Stimulated activated CD4-positive, alpha-beta T cell treated with anti-CD3 and anti-CD28 coated beads, Interleukin-1b, Interleukin-23, amount 100 ng/mL, for 4 hours (primary cell): ENCODE data around the gene ADH1B.
"Not testable (repeated sequence)": the region's sequence is repeated elsewhere in the genome, so short reads cannot be mapped to it uniquely, and the experiment has no call there.

ENCODE experiments used
- DNase-seq, 2 donors: peaks; one replicate each; pipeline ENCODE4 v3.0.0-alpha.2; 2020; ENCODE audit warnings: low read depth in 2 of 2

ADH1B gene

GRCh38 chr4:99324361-99324760 lies 3.2 kb upstream of the ADH1B start:
- no peak for DNase-seq

- no peak for DNase-seq
Measured at GRCh38 chr4:99323756-99324155, 2.6 kb upstream of the ADH1B start.

GRCh38 chr4:99317811-99318210 lies 3.4 kb downstream of the ADH1B start:
- DNase-seq = not testable (repeated sequence)

- no peak for DNase-seq
Measured at GRCh38 chr4:99317354-99317753, 3.8 kb downstream of the ADH1B start.

GRCh38 chr4:99315839-99316238 lies 5.4 kb downstream of the ADH1B start:
- no peak for DNase-seq

GRCh38 chr4:99314211-99314610 lies 7.0 kb downstream of the ADH1B start:
- DNase-seq = no peak

GRCh38 chr4:99310389-99310788 lies 10.8 kb downstream of the ADH1B start:
- no peak for DNase-seq

- no peak for DNase-seq
Measured at GRCh38 chr4:99305638-99306400, 15.4 kb downstream of the ADH1B start.

- no peak for DNase-seq
Measured at GRCh38 chr4:99301376-99302164, 19.6 kb downstream of the ADH1B start.

GRCh38 chr4:99300934-99301333 lies 20.3 kb downstream of the ADH1B start:
- no peak for DNase-seq

- DNase-seq = no peak
Measured at GRCh38 chr4:99293357-99293756, 27.8 kb downstream of the ADH1B start.

GRCh38 chr4:99290848-99291786 lies 30.1 kb downstream of the ADH1B start, which contains the start of gene ADH1A:
Gene ADH1A, minus strand, starts transcription at chr4:99290985. Its CDS starts 71 bp downstream, at chr4:99290914.
- DNase-seq = no peak

GRCh38 chr4:99285387-99285786 lies 35.8 kb downstream of the ADH1B start:
- DNase-seq = no peak

- DNase-seq = no peak
Measured at GRCh38 chr4:99282731-99283130, 38.5 kb downstream of the ADH1B start.

- DNase-seq = no peak
Measured at GRCh38 chr4:99281261-99281660, 39.9 kb downstream of the ADH1B start.

GRCh38 chr4:99276417-99276816 lies 44.8 kb downstream of the ADH1B start:
- no peak for DNase-seq

GRCh38 chr4:99275885-99276284 lies 45.3 kb downstream of the ADH1B start:
- no peak for DNase-seq

- no peak for DNase-seq
Measured at GRCh38 chr4:99275050-99275449, 46.2 kb downstream of the ADH1B start.

- no peak for DNase-seq
Measured at GRCh38 chr4:99273704-99274103, 47.5 kb downstream of the ADH1B start.

- DNase-seq = no peak
Measured at GRCh38 chr4:99264927-99265326, 56.3 kb downstream of the ADH1B start.
